AG09319 (cell line): ENCODE data around the gene EPHB1.

Source experiments
- DNase-seq: peaks from one replicate; pipeline ENCODE4 v3.0.0-alpha.2; 2010; ENCODE audit warnings: low read depth; ENCODE audit errors: extremely low read depth
- CTCF ChIP-seq: IDR thresholded peaks from 2 replicates; pipeline ENCODE4 v1.5.1; 2011; ENCODE audit warnings: low read depth, mild to moderate bottlenecking, inconsistent platforms, low read length, moderate library complexity

The EPHB1 gene

DNA sequence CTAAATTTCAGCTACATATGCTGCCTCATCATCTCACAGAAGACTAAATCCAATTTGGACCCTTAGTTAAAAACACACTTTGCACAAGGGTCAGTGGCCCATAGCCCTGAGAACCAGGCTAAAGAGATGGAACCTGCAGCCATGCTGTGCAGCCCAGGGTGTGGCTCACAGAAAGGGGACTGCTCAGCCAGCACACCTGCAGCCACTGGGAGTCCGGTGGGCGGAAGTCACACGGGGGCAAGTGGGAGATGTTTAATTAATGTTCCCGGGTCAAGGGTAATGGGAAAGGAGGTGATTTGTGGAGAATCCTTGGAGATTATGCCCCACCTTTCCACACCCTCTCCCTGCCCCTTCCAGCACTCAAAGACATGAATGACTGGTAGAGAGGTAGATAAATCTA is 467.4 kb downstream of the EPHB1 start:
- no peak for DNase-seq
- no peak for TF ChIP-seq CTCF

GRCh38 chr3:135263331-135263730 is 468.3 kb downstream of the EPHB1 start:
- no peak for TF ChIP-seq CTCF

DNA sequence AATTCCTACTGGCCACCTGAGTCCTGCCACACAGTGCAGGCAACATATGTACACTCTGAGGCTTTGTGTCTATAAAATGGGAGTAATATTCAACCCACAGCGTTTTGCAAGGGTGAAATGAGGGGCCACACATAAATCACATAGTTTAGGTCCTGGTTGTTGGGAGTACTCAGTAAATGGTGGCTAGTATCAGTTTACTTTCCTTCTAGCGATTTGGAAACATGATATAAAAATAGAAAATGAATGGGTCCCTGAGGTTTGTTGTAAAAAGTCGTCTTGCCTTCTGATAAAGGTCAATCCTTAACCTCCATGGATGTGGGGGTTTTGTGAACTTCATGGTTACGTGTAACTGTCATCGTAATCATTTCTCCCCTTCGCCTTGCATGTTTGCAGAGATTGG is 472.4 kb downstream of the EPHB1 start:
- TF ChIP-seq CTCF = no peak

More at GRCh38 chr3:135263331-135263730, 468.3 kb downstream of the EPHB1 start:
- no peak for DNase-seq

GRCh38 chr3:135268941-135269532 is 474.0 kb downstream of the EPHB1 start:
- no peak for TF ChIP-seq CTCF
- DNase-seq = no peak

More for the DNA sequence above, 472.4 kb downstream of the EPHB1 start:
- DNase-seq = no peak

DNA sequence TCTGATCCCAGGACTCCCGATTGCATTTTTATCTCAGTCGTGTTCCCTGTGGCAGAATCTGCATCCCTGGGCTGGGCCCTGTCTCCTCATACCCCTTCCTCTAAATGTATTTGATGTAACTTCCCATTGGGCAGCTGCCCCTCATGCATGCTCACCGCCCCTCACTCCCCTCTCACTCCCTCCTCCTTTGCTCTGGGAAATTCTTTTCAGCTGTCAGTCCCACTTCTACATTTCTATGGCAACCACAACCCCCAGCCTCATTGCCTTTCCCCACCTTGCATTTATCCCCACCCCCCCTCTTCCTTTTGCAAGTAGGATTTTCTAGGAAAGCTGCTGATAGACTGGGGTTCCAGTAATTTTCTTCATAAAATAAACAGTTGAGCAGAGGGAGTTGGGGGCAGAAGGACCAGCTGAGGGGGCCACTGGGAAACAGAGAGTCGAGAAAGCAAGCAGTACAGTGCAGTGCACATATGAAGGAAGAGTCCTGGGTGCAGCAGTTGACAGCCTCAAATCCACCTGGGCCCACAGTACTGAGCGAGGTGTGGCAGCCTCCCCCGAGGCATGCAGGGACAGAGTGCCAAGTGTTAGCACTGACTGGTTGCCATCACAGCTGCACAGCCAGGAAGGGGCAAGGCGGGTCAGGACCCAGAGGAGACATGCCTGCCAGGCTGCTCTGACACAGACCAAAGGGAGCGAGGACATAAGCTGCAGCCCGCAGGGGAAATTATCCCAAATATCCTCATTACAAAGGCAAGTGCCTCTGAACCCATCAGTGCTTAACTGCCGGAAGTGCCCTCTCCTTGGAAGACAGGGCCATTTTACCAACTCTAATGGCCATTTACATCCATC is 476.3 kb downstream of the EPHB1 start:
- no peak for DNase-seq
- TF ChIP-seq CTCF = no peak

GRCh38 chr3:135272026-135272669 is 477.1 kb downstream of the EPHB1 start:
- DNase-seq = no peak
- no peak for TF ChIP-seq CTCF

- no peak for TF ChIP-seq CTCF
- DNase-seq = no peak
Measured at GRCh38 chr3:135292162-135292561, 497.1 kb downstream of the EPHB1 start.
